Thyroid gland (tissue), 4 donors: ENCODE results near the gene FERMT1.

Experiments used
- CTCF ChIP-seq, 6 experiments: fragments of 200-600 bp in 3 of 6; fragments of 450-650 bp in 3 of 6; sonication (generic) in 3 of 6; IDR thresholded peaks; one replicate each; pipeline ENCODE4 v1.5.1; 2016 to 2019; ENCODE audit warnings: antibody characterized with exemption in 6 of 6, mild to moderate bottlenecking in 2 of 6, inconsistent platforms in 1 of 6, moderate library complexity in 1 of 6
- POLR2A ChIP-seq, 2 donors: fragments of 450-650 bp; IDR thresholded peaks; one replicate each; pipeline ENCODE4 v1.6.1; 2017; ENCODE audit warnings: antibody characterized with exemption in 2 of 2, mild to moderate bottlenecking in 2 of 2, moderate library complexity in 1 of 2

- TF ChIP-seq CTCF (IDR thresholded peaks at IDR 0.05) = no peak
- TF ChIP-seq POLR2A (IDR thresholded peaks at IDR 0.05) = no peak
Measured at GRCh38 chr20:6134592-6134991, 11.8 kb upstream of the FERMT1 start.
